Activated CD4-positive, alpha-beta T cell treated with anti-CD3 and anti-CD28 coated beads, Interleukin-10, Interleukin-2, amounts not matched to agents 100 ng/mL and 50 ng/mL, durations not matched to agents 16 hours and 8 hours (primary cell): ENCODE data around the gene ATP2B1.

Source experiments
- DNase-seq: peaks from one replicate; pipeline ENCODE4 v3.0.0-alpha.2; 2020

Gene ATP2B1

GRCh38 chr12:89690925-89691324 is 17.7 kb downstream of the ATP2B1 start:
- no peak for DNase-seq

GRCh38 chr12:89689306-89689705 is 19.3 kb downstream of the ATP2B1 start:
- DNase-seq: no peak

- no peak for DNase-seq
Measured at GRCh38 chr12:89686311-89686710, 22.3 kb downstream of the ATP2B1 start.

GRCh38 chr12:89685363-89685972 is 23.2 kb downstream of the ATP2B1 start:
- no peak for DNase-seq

- no peak for DNase-seq
Measured at GRCh38 chr12:89684136-89684535, 24.5 kb downstream of the ATP2B1 start.

GRCh38 chr12:89682284-89682683 is 26.4 kb downstream of the ATP2B1 start:
- no peak for DNase-seq

GRCh38 chr12:89680409-89680808 is 28.2 kb downstream of the ATP2B1 start:
- no peak for DNase-seq

- DNase-seq: no peak
Measured at GRCh38 chr12:89679631-89680030, 29.0 kb downstream of the ATP2B1 start.

- no peak for DNase-seq
Measured at GRCh38 chr12:89678225-89678624, 30.4 kb downstream of the ATP2B1 start.

- DNase-seq: no peak
Measured at GRCh38 chr12:89676930-89677329, 31.7 kb downstream of the ATP2B1 start.

- peak; percentile 11 for DNase-seq
Measured at GRCh38 chr12:89674326-89674942, 34.2 kb downstream of the ATP2B1 start.

GRCh38 chr12:89673603-89674002 is 35.0 kb downstream of the ATP2B1 start:
- DNase-seq: peak; percentile 24

- DNase-seq: no peak
Measured at GRCh38 chr12:89672589-89672979, 36.1 kb downstream of the ATP2B1 start.

GRCh38 chr12:89671469-89671868 is 37.2 kb downstream of the ATP2B1 start:
- DNase-seq: no peak

GRCh38 chr12:89669197-89669596 is 39.4 kb downstream of the ATP2B1 start:
- DNase-seq: no peak

- DNase-seq: no peak
Measured at GRCh38 chr12:89665556-89665955, 43.1 kb downstream of the ATP2B1 start.

GRCh38 chr12:89664441-89664840 is 44.2 kb downstream of the ATP2B1 start:
- no peak for DNase-seq

GRCh38 chr12:89663577-89664357 is 44.9 kb downstream of the ATP2B1 start:
- DNase-seq: peak; percentile 43

- no peak for DNase-seq
Measured at GRCh38 chr12:89662623-89663022, 46.0 kb downstream of the ATP2B1 start.

GRCh38 chr12:89661706-89662330 is 46.8 kb downstream of the ATP2B1 start:
- peak; percentile 27 for DNase-seq

GRCh38 chr12:89657739-89658138 is 50.9 kb downstream of the ATP2B1 start:
- no peak for DNase-seq

GRCh38 chr12:89657066-89657465 is 51.6 kb downstream of the ATP2B1 start:
- DNase-seq: no peak

- DNase-seq: no peak
Measured at GRCh38 chr12:89655841-89656240, 52.8 kb downstream of the ATP2B1 start.

GRCh38 chr12:89651192-89651591 is 57.4 kb downstream of the ATP2B1 start:
- DNase-seq: no peak
